Measurements from ENCODE around the gene PNPLA7. TPM values are rescaled to one million over a fixed set of nuclear protein-coding genes. Genes with fewer than 3 reads are reported as not detected.

Gene PNPLA7
- total and polyA plus RNA-seq, 2 of the 13 experiments (the other 11 are each of a cell fraction or from before 2014, with no cell fraction given) = 0.42 to 1.5 TPM

DNA sequence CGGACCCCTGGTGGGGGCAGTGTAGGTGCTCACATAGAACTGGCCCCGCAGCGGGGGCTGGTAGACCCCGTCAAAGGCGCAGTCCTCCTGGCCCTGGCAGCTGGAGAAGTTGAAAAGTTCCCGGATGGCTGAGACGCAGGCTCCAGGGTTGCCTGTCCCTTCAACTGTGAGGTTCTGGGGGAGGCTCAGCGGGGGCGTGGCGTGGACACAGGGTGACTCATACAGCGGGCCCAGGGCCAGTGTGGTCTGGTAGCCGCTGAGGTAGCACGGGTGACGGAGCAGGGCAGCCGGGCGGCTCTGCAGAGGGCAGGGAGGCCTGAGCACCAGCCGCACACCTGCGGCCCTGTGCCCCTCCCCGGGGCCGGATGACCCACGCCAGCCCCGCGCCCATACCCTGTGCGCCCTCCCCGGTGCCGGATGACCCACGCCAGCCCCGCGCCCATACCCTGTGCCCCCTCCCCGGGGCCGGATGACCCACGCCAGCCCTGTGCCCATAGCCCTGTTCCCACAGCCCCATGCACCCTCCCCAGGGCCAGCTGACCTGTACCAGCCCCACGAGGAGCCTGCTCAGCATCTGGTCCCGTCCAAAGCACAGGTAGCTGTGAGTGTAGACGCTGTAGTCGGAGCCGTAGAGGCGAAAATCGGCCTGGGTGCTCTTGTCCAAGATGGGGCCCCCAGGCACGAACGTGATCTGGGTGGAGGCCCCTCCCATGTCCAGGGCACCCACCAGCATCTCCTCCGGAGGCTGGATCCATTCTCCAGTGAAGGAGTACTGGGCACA, 114.0 kb downstream of the PNPLA7 start (continued):
- TF ChIP-seq YEATS4 (CRISPR knock-in tag; IDR thresholded peaks at IDR 0.05; ENCODE audit: borderline replicate concordance) = no peak
- TF ChIP-seq, protein P1, sequence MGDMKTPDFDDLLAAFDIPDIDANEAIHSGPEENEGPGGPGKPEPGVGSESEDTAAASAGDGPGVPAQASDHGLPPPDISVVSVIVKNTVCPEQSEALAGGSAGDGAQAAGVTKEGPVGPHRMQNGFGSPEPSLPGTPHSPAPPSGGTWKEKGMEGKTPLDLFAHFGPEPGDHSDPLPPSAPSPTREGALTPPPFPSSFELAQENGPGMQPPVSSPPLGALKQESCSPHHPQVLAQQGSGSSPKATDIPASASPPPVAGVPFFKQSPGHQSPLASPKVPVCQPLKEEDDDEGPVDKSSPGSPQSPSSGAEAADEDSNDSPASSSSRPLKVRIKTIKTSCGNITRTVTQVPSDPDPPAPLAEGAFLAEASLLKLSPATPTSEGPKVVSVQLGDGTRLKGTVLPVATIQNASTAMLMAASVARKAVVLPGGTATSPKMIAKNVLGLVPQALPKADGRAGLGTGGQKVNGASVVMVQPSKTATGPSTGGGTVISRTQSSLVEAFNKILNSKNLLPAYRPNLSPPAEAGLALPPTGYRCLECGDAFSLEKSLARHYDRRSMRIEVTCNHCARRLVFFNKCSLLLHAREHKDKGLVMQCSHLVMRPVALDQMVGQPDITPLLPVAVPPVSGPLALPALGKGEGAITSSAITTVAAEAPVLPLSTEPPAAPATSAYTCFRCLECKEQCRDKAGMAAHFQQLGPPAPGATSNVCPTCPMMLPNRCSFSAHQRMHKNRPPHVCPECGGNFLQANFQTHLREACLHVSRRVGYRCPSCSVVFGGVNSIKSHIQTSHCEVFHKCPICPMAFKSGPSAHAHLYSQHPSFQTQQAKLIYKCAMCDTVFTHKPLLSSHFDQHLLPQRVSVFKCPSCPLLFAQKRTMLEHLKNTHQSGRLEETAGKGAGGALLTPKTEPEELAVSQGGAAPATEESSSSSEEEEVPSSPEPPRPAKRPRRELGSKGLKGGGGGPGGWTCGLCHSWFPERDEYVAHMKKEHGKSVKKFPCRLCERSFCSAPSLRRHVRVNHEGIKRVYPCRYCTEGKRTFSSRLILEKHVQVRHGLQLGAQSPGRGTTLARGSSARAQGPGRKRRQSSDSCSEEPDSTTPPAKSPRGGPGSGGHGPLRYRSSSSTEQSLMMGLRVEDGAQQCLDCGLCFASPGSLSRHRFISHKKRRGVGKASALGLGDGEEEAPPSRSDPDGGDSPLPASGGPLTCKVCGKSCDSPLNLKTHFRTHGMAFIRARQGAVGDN (CRISPR knock-in tag; IDR thresholded peaks at IDR 0.05) = peak; percentile 57
- peak; percentile 58; the same call in 1 of the 2 replicates for TF ChIP-seq GATAD2A (CRISPR knock-in tag; IDR thresholded peaks at IDR 0.05)
- no peak for TF ChIP-seq KDM4B (CRISPR knock-in tag; IDR thresholded peaks at IDR 0.05)
- TF ChIP-seq ZNF556 (CRISPR knock-in tag; IDR thresholded peaks at IDR 0.05; ENCODE audit: borderline replicate concordance) = no peak
- TF ChIP-seq ZNF7 (CRISPR knock-in tag; IDR thresholded peaks at IDR 0.05) = no peak
- TF ChIP-seq TOPORS (CRISPR knock-in tag; IDR thresholded peaks at IDR 0.05) = no peak
- no peak for TF ChIP-seq TCF12 (IDR thresholded peaks at IDR 0.05)
- TF ChIP-seq TCF12 (CRISPR knock-in tag; IDR thresholded peaks at IDR 0.05) = no peak
- TF ChIP-seq, protein P2, sequence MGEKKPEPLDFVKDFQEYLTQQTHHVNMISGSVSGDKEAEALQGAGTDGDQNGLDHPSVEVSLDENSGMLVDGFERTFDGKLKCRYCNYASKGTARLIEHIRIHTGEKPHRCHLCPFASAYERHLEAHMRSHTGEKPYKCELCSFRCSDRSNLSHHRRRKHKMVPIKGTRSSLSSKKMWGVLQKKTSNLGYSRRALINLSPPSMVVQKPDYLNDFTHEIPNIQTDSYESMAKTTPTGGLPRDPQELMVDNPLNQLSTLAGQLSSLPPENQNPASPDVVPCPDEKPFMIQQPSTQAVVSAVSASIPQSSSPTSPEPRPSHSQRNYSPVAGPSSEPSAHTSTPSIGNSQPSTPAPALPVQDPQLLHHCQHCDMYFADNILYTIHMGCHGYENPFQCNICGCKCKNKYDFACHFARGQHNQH (CRISPR knock-in tag; IDR thresholded peaks at IDR 0.05) = no peak
- TF ChIP-seq, protein P3, sequence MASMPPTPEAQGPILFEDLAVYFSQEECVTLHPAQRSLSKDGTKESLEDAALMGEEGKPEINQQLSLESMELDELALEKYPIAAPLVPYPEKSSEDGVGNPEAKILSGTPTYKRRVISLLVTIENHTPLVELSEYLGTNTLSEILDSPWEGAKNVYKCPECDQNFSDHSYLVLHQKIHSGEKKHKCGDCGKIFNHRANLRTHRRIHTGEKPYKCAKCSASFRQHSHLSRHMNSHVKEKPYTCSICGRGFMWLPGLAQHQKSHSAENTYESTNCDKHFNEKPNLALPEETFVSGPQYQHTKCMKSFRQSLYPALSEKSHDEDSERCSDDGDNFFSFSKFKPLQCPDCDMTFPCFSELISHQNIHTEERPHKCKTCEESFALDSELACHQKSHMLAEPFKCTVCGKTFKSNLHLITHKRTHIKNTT (CRISPR knock-in tag; IDR thresholded peaks at IDR 0.05) = no peak
- no peak for TF ChIP-seq ZNF317 (CRISPR knock-in tag; IDR thresholded peaks at IDR 0.05)
- no peak for TF ChIP-seq ZNF567 (CRISPR knock-in tag; IDR thresholded peaks at IDR 0.05; ENCODE audit: borderline replicate concordance)
- TF ChIP-seq MLLT10 (CRISPR knock-in tag; IDR thresholded peaks at IDR 0.05) = no peak
- TF ChIP-seq MBD4 (IDR thresholded peaks at IDR 0.05; ENCODE audit: borderline replicate concordance, low read length) = no peak
- TF ChIP-seq, protein P4, sequence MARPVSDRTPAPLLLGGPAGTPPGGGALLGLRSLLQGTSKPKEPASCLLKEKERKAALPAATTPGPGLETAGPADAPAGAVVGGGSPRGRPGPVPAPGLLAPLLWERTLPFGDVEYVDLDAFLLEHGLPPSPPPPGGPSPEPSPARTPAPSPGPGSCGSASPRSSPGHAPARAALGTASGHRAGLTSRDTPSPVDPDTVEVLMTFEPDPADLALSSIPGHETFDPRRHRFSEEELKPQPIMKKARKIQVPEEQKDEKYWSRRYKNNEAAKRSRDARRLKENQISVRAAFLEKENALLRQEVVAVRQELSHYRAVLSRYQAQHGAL (CRISPR knock-in tag; IDR thresholded peaks at IDR 0.05; ENCODE audit: not compliant biosample characterization) = no peak
- no peak for TF ChIP-seq HOXA7 (CRISPR knock-in tag; IDR thresholded peaks at IDR 0.05)
- TF ChIP-seq, protein P5, sequence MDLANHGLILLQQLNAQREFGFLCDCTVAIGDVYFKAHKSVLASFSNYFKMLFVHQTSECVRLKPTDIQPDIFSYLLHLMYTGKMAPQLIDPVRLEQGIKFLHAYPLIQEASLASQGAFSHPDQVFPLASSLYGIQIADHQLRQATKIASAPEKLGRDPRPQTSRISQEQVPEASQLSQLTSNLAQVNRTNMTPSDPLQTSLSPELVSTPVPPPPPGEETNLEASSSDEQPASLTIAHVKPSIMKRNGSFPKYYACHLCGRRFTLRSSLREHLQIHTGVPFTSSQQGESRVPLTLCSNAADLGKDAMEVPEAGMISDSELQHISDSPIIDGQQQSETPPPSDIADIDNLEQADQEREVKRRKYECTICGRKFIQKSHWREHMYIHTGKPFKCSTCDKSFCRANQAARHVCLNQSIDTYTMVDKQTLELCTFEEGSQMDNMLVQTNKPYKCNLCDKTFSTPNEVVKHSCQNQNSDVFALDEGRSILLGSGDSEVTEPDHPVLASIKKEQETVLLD (CRISPR knock-in tag; IDR thresholded peaks at IDR 0.05; ENCODE audit: low read depth) = no peak
- TF ChIP-seq ATF7 (IDR thresholded peaks at IDR 0.05) = no peak
- TF ChIP-seq ATF7 (CRISPR knock-in tag; IDR thresholded peaks at IDR 0.05) = no peak
- no peak for TF ChIP-seq TBP (CRISPR knock-in tag; IDR thresholded peaks at IDR 0.05)
- TF ChIP-seq RBFOX2 (IDR thresholded peaks at IDR 0.05; ENCODE audit: low read depth, low read length) = peak; percentile 15; the same call in 1 of the 2 replicates
- TF ChIP-seq ZFX (CRISPR knock-in tag; IDR thresholded peaks at IDR 0.05; ENCODE audit: low read depth) = 0 out of 2 replicates have a peak, but pooled peaks have one; percentile 47

Data from HepG2 (cell line).